GM21717 (cell line): ENCODE data around the gene NUAK1.

Source experiments
- ATAC-seq: cut with Tn5 transposase; IDR thresholded peaks from one replicate; pipeline ENCODE4 v1.9.1; 2021; ENCODE audit warnings: mild to moderate bottlenecking, moderate library complexity; ENCODE audit not compliant: unreplicated experiment

Gene NUAK1

DNA sequence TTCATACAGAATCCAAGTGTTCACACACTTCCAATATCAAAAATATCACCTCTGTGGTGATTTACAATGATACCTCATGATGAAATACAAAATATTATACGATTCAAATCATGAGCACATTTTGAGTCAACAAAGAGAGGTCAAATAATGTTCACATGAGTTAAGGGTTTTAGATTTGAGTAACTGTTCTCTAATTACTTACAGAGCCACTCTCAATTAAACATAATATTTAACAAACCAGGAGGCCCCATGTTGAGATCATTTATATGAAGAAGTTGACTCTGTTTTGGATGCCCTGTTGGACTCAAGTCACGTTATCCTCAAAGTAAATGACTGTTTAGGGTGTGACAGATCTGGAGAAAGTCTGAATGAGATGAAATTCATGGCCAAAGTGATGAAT lies 53.5 kb downstream of the NUAK1 start:
- no peak for ATAC-seq

DNA sequence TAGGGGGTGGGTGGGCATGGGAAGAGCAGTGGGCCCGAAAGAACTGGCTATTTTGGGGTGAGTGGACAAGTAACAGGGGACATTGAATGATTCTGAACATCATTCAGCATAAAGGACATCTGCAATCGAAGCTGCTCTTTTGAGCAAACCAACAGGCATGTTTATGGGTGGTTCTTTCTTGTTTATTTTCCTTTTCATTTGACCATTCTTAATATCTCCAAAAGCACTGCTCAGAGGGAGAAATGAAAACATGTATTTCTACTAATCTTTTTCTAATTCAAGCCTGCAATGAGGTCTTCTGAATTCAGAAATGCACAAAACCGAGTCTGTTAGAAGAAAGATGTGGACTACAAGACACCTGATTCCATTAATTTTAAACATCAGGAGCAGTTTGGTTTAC lies 54.0 kb downstream of the NUAK1 start:
- no peak for ATAC-seq

GRCh38 chr12:106084014-106084671 lies 54.6 kb downstream of the NUAK1 start:
- ATAC-seq: no peak

GRCh38 chr12:106082216-106083175 lies 56.3 kb downstream of the NUAK1 start:
- ATAC-seq: no peak

GRCh38 chr12:106081606-106082005 lies 57.1 kb downstream of the NUAK1 start:
- no peak for ATAC-seq

GRCh38 chr12:106080791-106081170 lies 58.0 kb downstream of the NUAK1 start:
- no peak for ATAC-seq

- no peak for ATAC-seq
Observed at GRCh38 chr12:106080041-106080790, 58.5 kb downstream of the NUAK1 start.

- ATAC-seq: no peak
Observed at GRCh38 chr12:106079148-106079738, 59.5 kb downstream of the NUAK1 start.

DNA sequence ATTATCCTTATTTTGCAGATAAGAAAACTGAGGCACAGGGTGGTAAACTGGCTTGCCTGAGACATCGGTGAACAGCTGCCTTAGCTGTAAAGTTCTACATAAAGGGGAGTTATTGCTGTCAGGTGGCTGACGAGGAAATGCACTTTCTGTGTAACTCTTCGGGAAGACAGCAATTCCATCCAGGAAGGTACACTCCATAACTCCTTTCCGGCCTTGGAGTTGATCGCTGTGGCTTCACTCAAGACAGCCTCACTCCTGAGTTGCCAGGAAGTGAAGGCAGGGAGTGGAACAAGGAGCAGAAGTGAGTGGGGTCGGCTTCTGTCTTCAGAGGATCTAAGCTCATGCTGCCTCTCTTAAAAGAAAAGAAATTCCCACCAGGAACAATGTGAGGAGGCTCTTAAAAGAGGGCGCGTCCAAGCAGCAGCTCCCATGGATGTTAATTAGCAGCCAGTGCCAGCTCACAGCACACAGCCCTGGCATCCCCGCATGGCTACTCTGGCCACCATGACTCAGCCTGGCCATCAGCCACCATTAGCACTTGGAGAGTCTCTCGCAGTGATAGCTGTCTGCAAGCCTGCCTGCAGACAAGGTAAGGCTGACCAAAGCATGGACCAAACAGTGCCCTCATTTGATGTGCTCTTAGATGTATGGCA lies 60.3 kb downstream of the NUAK1 start:
- ATAC-seq: no peak

DNA sequence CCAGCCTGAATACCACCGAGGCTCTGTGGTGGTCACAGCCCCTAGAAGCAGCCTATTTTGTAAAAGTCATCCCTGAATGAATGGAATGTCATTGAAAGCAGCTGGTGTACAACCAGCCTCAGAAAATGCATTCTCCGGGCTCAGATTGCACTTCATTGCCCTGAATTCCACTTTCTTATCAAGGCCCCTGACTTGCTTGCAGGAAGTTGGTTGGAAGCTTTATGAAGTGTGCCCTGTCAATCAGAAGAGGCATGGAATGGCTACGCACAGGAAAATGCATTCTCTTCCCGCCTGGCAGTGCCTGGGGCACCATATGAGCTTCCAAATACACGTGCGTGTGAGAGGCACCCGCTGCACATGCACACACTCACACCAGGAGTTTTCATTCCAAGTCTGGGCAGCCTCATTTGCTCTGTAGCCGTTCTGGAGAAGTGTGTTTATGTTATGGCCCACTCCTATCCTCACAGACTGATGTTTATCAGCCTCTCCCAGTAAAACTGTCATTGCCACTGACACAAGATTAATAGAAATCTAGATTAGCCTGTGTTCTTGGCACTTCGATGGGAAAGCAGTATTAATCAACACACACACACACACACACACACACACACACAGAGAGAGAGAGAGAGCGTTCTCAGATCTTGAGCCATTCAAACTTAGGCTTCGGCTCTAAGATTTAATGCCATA lies 63.9 kb downstream of the NUAK1 start:
- ATAC-seq: no peak

GRCh38 chr12:106074361-106074705 lies 64.4 kb downstream of the NUAK1 start:
- no peak for ATAC-seq

- ATAC-seq: peak; percentile 55
Observed at GRCh38 chr12:106073179-106073578, 65.6 kb downstream of the NUAK1 start.

GRCh38 chr12:106072751-106073150 lies 66.0 kb downstream of the NUAK1 start:
- no peak for ATAC-seq

- no peak for ATAC-seq
Observed at GRCh38 chr12:106071686-106072085, 67.1 kb downstream of the NUAK1 start.

- no peak for ATAC-seq
Observed at GRCh38 chr12:106070611-106071010, 68.1 kb downstream of the NUAK1 start.

GRCh38 chr12:106070147-106070546 lies 68.6 kb downstream of the NUAK1 start:
- ATAC-seq: no peak

DNA sequence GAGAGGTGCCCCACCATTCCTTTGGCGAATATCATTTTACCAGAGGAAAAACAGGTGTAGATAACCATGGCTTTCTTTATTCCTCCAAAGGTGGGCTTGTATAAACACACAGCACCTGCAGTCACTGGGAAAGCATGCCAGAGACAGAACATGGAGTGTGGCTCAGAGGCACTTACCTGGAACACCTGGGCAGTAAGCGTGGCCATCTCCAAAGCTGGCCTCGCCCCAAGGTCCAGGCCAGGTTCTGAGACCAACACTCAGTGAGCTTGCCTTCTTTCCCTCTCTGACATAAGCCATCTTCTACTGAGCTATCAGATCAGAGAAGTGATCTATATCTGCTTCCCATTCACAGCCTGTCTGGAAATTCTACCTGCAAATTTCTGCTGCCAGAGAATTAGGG lies 70.5 kb downstream of the NUAK1 start:
- ATAC-seq: no peak

DNA sequence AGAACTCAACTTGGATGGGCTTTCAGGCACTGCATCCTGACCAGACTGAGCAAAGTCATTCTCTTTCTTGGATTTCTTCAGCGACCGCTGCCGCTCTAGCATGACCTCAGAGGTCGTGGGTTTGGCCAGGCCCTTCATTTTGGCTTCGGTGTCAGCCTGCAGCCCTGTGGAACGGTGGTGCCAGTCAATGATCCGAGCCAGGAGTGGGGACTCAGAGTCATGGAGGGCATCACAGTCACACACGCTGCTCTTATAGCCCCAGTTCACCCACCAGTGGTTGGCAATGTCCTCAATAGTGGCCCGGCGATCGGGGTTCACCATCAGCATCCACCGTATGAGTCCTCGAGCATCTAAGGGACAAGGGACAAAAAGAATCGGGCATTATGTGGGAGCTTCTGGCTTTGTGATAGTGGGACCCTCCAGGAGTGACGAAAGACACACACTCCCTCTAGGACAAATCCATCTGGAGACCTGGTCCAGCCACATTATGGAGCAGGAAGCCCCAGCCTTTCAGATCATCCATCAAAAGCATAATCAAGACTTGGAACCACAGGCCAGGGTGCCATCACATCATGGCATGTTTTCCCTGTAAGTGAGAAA lies 71.0 kb downstream of the NUAK1 start:
- no peak for ATAC-seq

- ATAC-seq: no peak
Observed at GRCh38 chr12:106066726-106067325, 71.9 kb downstream of the NUAK1 start.
